HG03175 (cell line): Measurements from ENCODE around the gene TRMT1L.

Experiments used
- ATAC-seq: cut with Tn5 transposase; IDR thresholded peaks from one replicate; pipeline ENCODE4 v1.9.1; 2021; ENCODE audit warnings: mild to moderate bottlenecking, moderate library complexity; ENCODE audit not compliant: unreplicated experiment

Gene TRMT1L

GRCh38 chr1:185129708-185130107 is 27.0 kb downstream of the TRMT1L start:
- ATAC-seq, result no peak

- no peak for ATAC-seq
These were observed 44.4 kb downstream of the TRMT1L start for GRCh38 chr1:185112356-185112755.

- ATAC-seq, result no peak
These were observed 44.9 kb downstream of the TRMT1L start for GRCh38 chr1:185111873-185112272.

- ATAC-seq, result no peak
These were observed 46.6 kb downstream of the TRMT1L start for GRCh38 chr1:185110145-185110544.

- ATAC-seq, result no peak
These were observed 48.4 kb downstream of the TRMT1L start for GRCh38 chr1:185108321-185108720.

- no peak for ATAC-seq
These were observed 51.6 kb downstream of the TRMT1L start for GRCh38 chr1:185105121-185105520.

GRCh38 chr1:185104083-185104482 is 52.7 kb downstream of the TRMT1L start:
- ATAC-seq, result no peak

GRCh38 chr1:185096531-185096930 is 60.2 kb downstream of the TRMT1L start:
- ATAC-seq, result no peak

- no peak for ATAC-seq
These were observed 62.0 kb downstream of the TRMT1L start for GRCh38 chr1:185094761-185095160.

GRCh38 chr1:185091480-185091879 is 65.3 kb downstream of the TRMT1L start:
- no peak for ATAC-seq

- ATAC-seq, result no peak
These were observed 69.0 kb downstream of the TRMT1L start for GRCh38 chr1:185087746-185088145.

- ATAC-seq, result no peak
These were observed 69.7 kb downstream of the TRMT1L start for GRCh38 chr1:185087101-185087500.

GRCh38 chr1:185083818-185084217 is 72.9 kb downstream of the TRMT1L start:
- no peak for ATAC-seq

GRCh38 chr1:185080422-185080821 is 76.3 kb downstream of the TRMT1L start:
- no peak for ATAC-seq

- ATAC-seq, result no peak
These were observed 79.4 kb downstream of the TRMT1L start for GRCh38 chr1:185077374-185077773.

- ATAC-seq, result no peak
These were observed 81.3 kb downstream of the TRMT1L start for GRCh38 chr1:185075476-185075875.

- no peak for ATAC-seq
These were observed 82.4 kb downstream of the TRMT1L start for GRCh38 chr1:185074307-185074706.

- no peak for ATAC-seq
These were observed 83.0 kb downstream of the TRMT1L start for GRCh38 chr1:185073725-185074124.

GRCh38 chr1:185070051-185070450 is 86.7 kb downstream of the TRMT1L start:
- ATAC-seq, result no peak

GRCh38 chr1:185069202-185069772 is 87.5 kb downstream of the TRMT1L start:
- ATAC-seq, result no peak

GRCh38 chr1:185068341-185068740 is 88.4 kb downstream of the TRMT1L start:
- ATAC-seq, result no peak
